ENCODE data around the gene BCAR3. TPM values are rescaled to one million over a fixed set of nuclear protein-coding genes. Genes with fewer than 3 reads are reported as not detected.

The BCAR3 gene
- total and polyA plus RNA-seq, 2 of the 4 experiments (the other 2 are of a cell fraction) = 41.4 to 46.4 TPM

GRCh38 chr1:93579891-93580290 is 101.7 kb downstream of the BCAR3 start:
- Histone ChIP-seq H3K4ac (ENCODE audit: low read depth, low read length) (peak overlapping the region; percentile 61), H3K9me3 (ENCODE audit: control insufficient read depth, insufficient read depth, low read length) (no peaks in the 10 kb centered on the region), H3K23ac (ENCODE audit: low read depth, low read length) (no peak overlapping the region), H2BK120ac (ENCODE audit: low read depth, low read length) (no peak overlapping the region), H3K4me3 (ENCODE audit: insufficient read depth, low read depth, low read length) (no peak overlapping the region), H4K20me1 (ENCODE audit: insufficient read depth, low read length) (peaks cover 55% of the 10 kb centered on the region), H3K4me2 (ENCODE audit: low read depth, low read length) (peak overlapping the region; percentile 29; the same call in 1 of the 2 replicates), H3K14ac (replicated peaks; ENCODE audit: low read depth, low read length) (no peak overlapping the region), H3K56ac (ENCODE audit: extremely low read depth, insufficient read depth, low read length) (no peak overlapping the region), H3K9me1 (ENCODE audit: insufficient read depth, low read length) (peaks cover 19% of the 10 kb centered on the region), H3K36me3 (ENCODE audit: control insufficient read depth, insufficient read depth, low read length) (peaks cover 47% of the 10 kb centered on the region), H3K79me1 (ENCODE audit: low read depth in 1 of 2, low read length in 2 of 2) (peaks cover 53 to 81% of the 10 kb centered on the region in 2 experiments), H2AK5ac (ENCODE audit: low read depth, low read length) (peak overlapping the region; percentile 64; the same call in 1 of the 2 replicates), H3K27me3 (ENCODE audit: control insufficient read depth, insufficient read depth, low read length) (no peaks in the 10 kb centered on the region), H2AFZ (replicated peaks; ENCODE audit: low read length, poor library complexity) (no peak overlapping the region), H4K8ac (ENCODE audit: low read depth in 2 of 2, low read length in 2 of 2) (peak overlapping the region in 1 of 2 experiments; percentile 50; a peak in 1 of 4 replicates), H3K18ac (ENCODE audit: low read depth, low read length) (peak overlapping the region; percentile 64), H4K91ac (ENCODE audit: insufficient read depth, low read depth, low read length) (peak overlapping the region; percentile 56; the same call in 1 of the 2 replicates), H2BK5ac (ENCODE audit: low read depth, low read length, poor library complexity, severe bottlenecking) (peak overlapping the region; percentile 68), H2AK9ac (replicated peaks; ENCODE audit: low read depth, low read length, poor library complexity) (no peak overlapping the region), H2BK20ac (ENCODE audit: low read depth, low read length) (no peak overlapping the region), H3K9ac (ENCODE audit: low read depth, low read length) (peak overlapping the region; percentile 51), H3K4me1 (ENCODE audit: control insufficient read depth, insufficient read depth, low read length) (peaks cover 14% of the 10 kb centered on the region), H3K27ac (ENCODE audit: insufficient read depth, low read length) (peak overlapping the region; percentile 72), H2BK15ac (ENCODE audit: low read depth, low read length) (no peak overlapping the region; the same call in 2 of the 3 replicates), H4K5ac (ENCODE audit: low read depth, low read length) (peak overlapping the region; percentile 40; the same call in 1 of the 2 replicates)
- dilution Hi-C loops (cut with HindIII; ENCODE audit: low sequenced_read_pairs, unreplicated experiment) (no loop called here), in situ Hi-C loops (cut with MboI; ENCODE audit: low sequenced_read_pairs) (no loop called here), intact Hi-C loops (cut with micrococcal nuclease) (no loop called here)
- DNase-seq (peak; percentile 97), ATAC-seq (ENCODE audit: low read depth) (peak; percentile 97)
- ChIA-PET CTCF (interaction anchor here (0.6 kb wide), 1 partner anchor 1288 kb away, joined by 3 read pairs; no protein-coding TSS in a partner anchor), POLR2A (ENCODE audit: unreplicated experiment) (interaction anchor here (0.5 to 0.7 kb wide), 2 partner anchors 25 to 64 kb away, joined by 4 to 15 read pairs; no protein-coding TSS in a partner anchor)
- BruUV-seq (replicated peaks) = no TSS peak
- WGBS, 2 experiments (ENCODE audit: extremely low coverage in 2 of 2, insufficient read length in 1 of 2) = 97% methylated on average over 5 of the region's 5 CpGs; no CpG with 5 or more reads in 1 of the 2 experiments
- peak; percentile 38; the same call in 1 of the 2 replicates for TF ChIP-seq NFE2L2 (IDR thresholded peaks at IDR 0.05; ENCODE audit: low read depth, low read length)
- TF ChIP-seq RFX5 (IDR thresholded peaks at IDR 0.05; ENCODE audit: low read depth, low read length) = no peak
- TF ChIP-seq MXI1 (IDR thresholded peaks at IDR 0.05; ENCODE audit: borderline replicate concordance, low read depth, low read length) = no peak; the same call in 1 of the 2 replicates
- no peak for TF ChIP-seq CHD1 (IDR thresholded peaks at IDR 0.05; ENCODE audit: low read depth, low read length)
- peak; percentile 26; the same call in 1 of the 2 replicates for TF ChIP-seq RAD21 (IDR thresholded peaks at IDR 0.05; ENCODE audit: low read length)
- TF ChIP-seq CTCF (conservative IDR thresholded peaks at IDR 0.05; ENCODE audit: low read depth, low read length) = no peak
- TF ChIP-seq MAFK (IDR thresholded peaks at IDR 0.05; ENCODE audit: low read depth, low read length) = peak; percentile 58
- TF ChIP-seq, protein P1, sequence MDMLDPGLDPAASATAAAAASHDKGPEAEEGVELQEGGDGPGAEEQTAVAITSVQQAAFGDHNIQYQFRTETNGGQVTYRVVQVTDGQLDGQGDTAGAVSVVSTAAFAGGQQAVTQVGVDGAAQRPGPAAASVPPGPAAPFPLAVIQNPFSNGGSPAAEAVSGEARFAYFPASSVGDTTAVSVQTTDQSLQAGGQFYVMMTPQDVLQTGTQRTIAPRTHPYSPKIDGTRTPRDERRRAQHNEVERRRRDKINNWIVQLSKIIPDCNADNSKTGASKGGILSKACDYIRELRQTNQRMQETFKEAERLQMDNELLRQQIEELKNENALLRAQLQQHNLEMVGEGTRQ (IDR thresholded peaks at IDR 0.05; ENCODE audit: low read depth, low read length) = no peak
- TF ChIP-seq SMC3 (IDR thresholded peaks at IDR 0.05; ENCODE audit: low read depth, low read length) = peak; percentile 38; the same call in 1 of the 2 replicates
- peak; percentile 67 for TF ChIP-seq RCOR1 (IDR thresholded peaks at IDR 0.05; ENCODE audit: insufficient replicate concordance, low read length)
- TF ChIP-seq MAZ (IDR thresholded peaks at IDR 0.05; ENCODE audit: borderline replicate concordance, low read depth, low read length) = no peak
- TF ChIP-seq CEBPB (IDR thresholded peaks at IDR 0.05; ENCODE audit: low read depth, low read length) = no peak
- TF ChIP-seq ELK1 (IDR thresholded peaks at IDR 0.05; ENCODE audit: borderline replicate concordance, low read depth, low read length) = no peak
- peak; percentile 84 for TF ChIP-seq FOS (IDR thresholded peaks at IDR 0.05; ENCODE audit: low read depth, low read length)
- peak; percentile 57; the same call in 1 of the 2 replicates for TF ChIP-seq BHLHE40 (IDR thresholded peaks at IDR 0.05; ENCODE audit: low read depth, low read length)

All from IMR-90 (cell line).